CD4-positive, alpha-beta T cell treated with Interleukin-17A for 1 hour (primary cell): ENCODE results near the gene TTC39A.

Source experiments
- DNase-seq: peaks from one replicate; pipeline ENCODE4 v3.0.0-alpha.2; 2020

TTC39A gene

GRCh38 chr1:51330331-51331201 is at the start of gene TTC39A:
TTC39A (minus strand) TSS chr1:51330562; CDS start chr1:51330477, 85 bp downstream.
- DNase-seq = no peak

GRCh38 chr1:51378871-51379270 is 48.5 kb upstream of the TTC39A start:
- DNase-seq = no peak

- no peak for DNase-seq
Observed at GRCh38 chr1:51373898-51374297, 43.5 kb upstream of the TTC39A start.

GRCh38 chr1:51372561-51372960 is 42.2 kb upstream of the TTC39A start:
- DNase-seq = no peak

GRCh38 chr1:51369171-51369570 is 38.8 kb upstream of the TTC39A start:
- DNase-seq = no peak

- no peak for DNase-seq
Observed at GRCh38 chr1:51365774-51366173, 35.4 kb upstream of the TTC39A start.

- DNase-seq = no peak
Observed at GRCh38 chr1:51359879-51360278, 29.5 kb upstream of the TTC39A start.

- no peak for DNase-seq
Observed at GRCh38 chr1:51355382-51355781, 25.0 kb upstream of the TTC39A start.

- no peak for DNase-seq
Observed at GRCh38 chr1:51354416-51354815, 24.1 kb upstream of the TTC39A start.

- DNase-seq = no peak
Observed at GRCh38 chr1:51351907-51352306, 21.5 kb upstream of the TTC39A start.

- DNase-seq = no peak
Observed at GRCh38 chr1:51349862-51350261, 19.5 kb upstream of the TTC39A start.

GRCh38 chr1:51348147-51348527 is 17.8 kb upstream of the TTC39A start:
- DNase-seq = no peak

- DNase-seq = no peak
Observed at GRCh38 chr1:51347398-51348146, 17.2 kb upstream of the TTC39A start.

GRCh38 chr1:51346086-51346942 is 16.0 kb upstream of the TTC39A start:
- no peak for DNase-seq

GRCh38 chr1:51345300-51345687 is 14.9 kb upstream of the TTC39A start:
- DNase-seq = no peak

GRCh38 chr1:51344602-51345299 is 14.4 kb upstream of the TTC39A start:
- no peak for DNase-seq

GRCh38 chr1:51344276-51344601 is 13.9 kb upstream of the TTC39A start:
- no peak for DNase-seq

GRCh38 chr1:51343624-51344023 is 13.3 kb upstream of the TTC39A start:
- no peak for DNase-seq

GRCh38 chr1:51342591-51343206 is 12.3 kb upstream of the TTC39A start:
- no peak for DNase-seq

GRCh38 chr1:51341876-51342496 is 11.6 kb upstream of the TTC39A start:
- no peak for DNase-seq

- no peak for DNase-seq
Observed at GRCh38 chr1:51340380-51340779, 10.0 kb upstream of the TTC39A start.

GRCh38 chr1:51336711-51337110 is 6.3 kb upstream of the TTC39A start:
- no peak for DNase-seq
